ENCODE measurements around the gene PLCD4.

The PLCD4 gene

DNA sequence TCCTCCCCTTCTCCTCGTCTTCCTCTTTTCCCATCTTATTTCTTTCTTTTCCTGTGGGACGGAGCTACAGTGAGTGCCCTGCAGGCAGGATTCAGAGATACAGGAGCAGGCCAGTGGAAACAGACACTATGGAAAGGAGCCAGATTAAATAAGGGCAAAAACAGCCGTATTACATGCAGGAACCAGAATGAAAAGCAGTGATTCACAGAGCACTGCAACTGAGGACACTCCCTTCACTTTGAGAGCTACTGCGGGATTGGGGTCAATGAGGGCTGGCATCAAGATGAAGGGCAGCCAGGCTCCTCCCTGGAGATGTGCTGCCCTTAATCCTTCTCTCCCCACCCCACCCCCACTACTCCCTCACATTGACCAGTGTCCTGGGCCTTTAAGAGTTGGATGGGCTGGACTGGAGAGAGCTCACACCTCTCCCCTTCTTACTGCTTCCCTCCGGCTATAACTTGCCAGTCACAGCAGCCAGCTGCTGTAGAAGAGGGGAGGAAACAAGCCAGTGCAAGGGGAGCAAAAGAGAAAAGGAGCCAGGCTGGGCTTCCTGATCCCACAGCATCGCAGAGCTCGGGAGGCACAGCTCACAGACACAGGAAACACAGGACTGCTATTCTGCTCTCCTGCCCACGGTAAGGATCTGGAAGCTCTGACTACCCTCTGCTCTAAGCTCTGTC, at the start of gene PLCD4:
TSS of gene PLCD4 (plus strand) at position 464 of the 680 bp plus-strand sequence. CDS start 7,841 bp downstream, outside the sequence.
- peak; percentile 51 for DNase-seq

DNA sequence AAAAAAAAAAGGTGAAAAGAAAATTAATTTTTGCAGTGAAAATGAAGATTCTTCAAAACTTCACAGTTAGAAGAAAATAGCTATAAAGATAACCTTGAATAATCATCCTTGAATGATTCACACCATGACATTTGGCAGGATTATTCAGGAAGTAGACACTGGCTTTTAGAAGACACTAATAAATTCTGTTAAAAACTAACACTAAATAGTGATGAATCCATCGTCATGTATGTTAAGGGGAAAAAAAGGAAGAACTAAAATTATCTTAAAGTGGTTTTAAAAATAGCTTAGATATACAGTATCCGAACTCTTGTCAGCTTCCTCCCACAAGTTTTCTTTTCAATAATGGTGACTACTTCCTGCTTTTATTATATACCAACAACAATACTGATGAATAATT, 49.8 kb upstream of the PLCD4 start:
- DNase-seq = no peak

DNA sequence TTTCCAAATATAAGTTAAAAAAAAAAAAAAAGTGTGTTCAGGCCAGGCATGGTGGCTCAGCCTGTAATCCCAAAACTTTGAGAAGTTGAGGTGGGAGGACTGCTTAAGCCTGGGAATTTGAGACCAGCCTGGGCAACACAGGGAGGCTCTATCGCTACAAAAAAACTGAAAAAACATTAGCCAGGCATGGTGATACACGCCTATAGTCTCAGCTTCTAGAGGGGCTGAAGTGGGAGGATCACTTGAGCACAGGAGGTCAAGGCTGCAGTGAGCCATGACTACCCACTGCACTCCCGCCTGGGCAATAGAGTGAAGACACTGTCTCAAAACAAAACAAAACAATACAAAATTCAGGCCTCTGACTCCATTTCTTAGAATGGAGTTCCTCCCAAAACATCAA, 48.7 kb upstream of the PLCD4 start:
- DNase-seq = no peak

DNA sequence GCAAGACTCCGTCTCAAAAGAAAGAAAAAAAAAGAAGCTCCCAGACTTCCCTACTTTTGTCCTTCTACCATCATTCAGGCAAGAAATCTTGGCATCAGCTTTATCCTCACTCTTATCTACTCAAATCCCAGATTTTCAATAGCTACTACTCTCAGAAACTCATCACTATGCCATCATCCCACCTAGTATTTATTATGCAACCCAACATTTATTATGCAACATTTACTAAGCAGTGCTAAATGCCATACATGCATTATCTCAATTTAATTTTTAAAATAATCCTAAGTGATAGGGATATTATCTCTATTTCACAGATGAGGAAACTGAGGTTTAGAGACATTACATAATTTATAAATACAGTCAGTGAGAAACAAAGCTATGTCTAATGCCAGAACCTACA, 43.6 kb upstream of the PLCD4 start:
- DNase-seq = no peak

DNA sequence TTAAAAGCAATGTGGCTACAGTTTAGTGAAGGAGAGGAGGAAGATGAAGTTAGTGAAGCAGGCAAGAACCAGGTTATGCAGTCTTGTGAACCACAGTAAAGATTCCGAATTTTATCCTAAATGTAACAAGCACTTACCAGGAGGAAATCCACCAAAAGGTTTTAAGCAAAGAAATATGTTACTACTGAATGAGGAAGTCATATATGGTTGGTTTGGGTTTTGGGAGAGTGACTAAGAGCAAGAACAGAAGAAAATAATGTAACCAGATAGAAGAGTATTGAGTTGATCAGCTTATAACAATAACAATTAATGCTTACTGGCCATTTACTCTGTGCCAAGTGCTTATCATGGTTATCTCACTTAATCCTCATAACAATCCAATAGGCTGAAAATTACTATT, 41.4 kb upstream of the PLCD4 start:
- no peak for DNase-seq

DNA sequence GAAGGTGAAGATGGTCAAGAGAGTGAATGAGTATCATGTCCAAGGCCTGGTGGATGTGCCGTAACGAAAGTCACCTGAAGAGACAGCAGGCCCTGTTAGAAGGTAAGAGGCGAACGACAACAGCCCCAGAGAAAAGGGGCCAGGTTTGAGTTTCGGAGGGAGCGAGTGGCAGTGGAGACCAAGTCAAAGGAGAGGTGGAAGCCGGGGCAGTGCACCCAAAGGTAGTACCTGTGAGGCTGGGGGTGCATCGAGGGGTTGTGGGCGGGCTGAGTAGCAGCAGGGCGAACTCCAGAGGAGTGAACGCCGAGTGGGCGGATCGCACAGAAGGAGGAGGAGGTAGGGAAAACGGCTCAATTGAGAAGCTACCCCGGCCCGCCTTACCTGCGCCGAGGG, 39.9 kb upstream of the PLCD4 start:
- peak; percentile 73 for DNase-seq

DNA sequence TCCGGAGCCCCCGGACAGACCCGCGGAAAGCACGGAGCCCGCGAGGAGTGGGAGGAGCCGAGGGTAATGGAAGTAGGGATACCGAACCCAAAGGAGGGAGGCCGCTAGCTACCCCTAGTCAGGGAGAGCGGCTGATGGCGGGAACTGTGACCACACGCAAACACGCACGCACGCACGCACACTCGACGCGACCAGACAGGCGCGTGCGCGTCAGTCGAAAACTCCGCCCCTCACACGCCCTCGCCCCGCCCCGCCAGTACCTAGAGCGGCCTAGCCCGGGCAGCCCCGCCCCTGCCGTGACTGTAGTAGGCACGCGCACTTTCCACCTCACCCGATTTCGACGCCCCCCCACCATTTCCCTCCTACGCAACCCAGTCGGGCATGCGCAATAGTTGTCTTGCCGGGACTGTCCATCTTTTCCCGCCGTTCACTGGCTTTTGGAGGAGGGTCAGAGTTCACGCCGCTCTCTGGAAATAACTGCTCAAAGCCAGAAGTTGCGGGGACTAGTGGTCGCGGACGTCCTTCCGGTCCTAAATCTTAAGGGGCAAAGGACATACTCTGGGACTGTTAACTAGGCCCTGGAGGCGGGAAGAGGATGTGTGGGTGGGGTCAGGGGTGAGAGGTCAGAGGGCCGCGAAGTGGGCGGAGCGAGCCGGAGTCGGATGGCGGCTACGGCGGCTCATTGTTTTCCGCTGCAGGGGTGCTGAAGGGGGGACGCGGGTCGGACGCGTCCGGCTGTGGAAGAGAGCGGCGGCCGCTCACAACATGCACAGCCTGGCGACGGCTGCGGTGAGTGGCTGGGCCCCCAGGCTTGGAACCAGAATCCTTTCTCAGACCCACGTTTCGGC, 39.3 kb upstream of the PLCD4 start, which contains the start of the genes CNOT9 and USP37:
TSS of gene CNOT9 (plus strand) at position 650 of the 848 bp plus-strand sequence. CDS start at position 766, 116 bp downstream.
TSS of gene USP37 (minus strand) at position 162 of the 848 bp plus-strand sequence. CDS start 9,698 bp downstream, outside the sequence.
- DNase-seq = peak; percentile 98

DNA sequence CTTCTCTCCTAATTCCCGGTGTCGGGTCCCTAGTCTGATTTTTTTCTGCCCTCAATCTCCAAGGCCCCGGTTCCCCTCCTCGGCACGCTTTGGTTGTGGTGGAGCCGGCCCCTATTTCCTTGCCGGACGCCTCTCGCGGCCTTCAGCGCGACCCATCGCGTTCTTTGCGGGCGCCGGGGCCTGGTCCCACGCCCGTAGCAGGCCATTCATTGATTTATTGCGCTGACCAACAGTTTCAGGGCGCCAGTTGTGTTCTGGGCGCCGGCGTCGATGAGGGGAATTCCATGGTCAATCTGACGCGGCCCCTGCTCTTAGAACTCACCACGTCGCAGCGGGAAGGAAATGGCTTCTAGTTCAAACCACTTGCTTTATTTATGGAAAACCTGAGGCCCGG, 38.7 kb upstream of the PLCD4 start:
- peak; percentile 11 for DNase-seq

DNA sequence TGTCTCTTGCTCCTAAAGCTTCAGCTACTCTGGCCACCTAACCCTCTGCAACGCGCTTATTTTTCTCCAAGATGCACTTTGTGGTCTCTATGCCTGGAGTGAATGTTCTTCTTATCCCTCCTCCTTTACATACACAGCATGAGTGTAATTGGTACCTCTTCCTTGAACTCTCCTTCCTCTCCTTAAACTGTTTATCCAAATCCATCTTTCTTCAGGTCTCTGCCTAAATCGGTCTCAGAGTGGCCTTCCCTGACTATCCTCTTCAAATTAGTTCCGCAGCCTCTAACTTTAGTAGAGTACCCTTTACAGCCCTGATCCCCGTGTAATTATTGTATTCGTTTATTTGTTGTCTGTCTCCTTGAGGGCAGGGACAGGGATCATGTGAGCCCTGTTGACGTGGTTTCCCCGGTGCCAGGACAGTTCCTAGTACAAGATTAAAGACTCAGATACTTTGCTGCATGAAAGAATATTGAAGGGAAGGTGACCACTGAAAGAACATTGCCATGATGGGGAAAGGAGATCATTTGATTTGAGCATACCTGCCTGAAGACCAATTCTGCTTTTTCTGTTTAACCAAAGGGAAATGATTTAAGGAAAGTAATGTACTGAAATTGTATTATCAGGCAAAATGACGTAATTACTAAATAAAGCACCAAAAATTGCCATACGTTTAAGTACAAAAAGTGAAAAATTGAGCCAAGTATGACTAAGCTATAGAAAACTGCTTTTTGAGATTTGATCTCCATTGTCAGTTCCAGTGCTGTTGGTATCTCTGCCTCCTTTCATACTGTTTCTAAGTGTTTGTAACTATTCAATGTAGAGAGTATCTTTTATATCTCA, 37.8 kb upstream of the PLCD4 start:
- DNase-seq = no peak

DNA sequence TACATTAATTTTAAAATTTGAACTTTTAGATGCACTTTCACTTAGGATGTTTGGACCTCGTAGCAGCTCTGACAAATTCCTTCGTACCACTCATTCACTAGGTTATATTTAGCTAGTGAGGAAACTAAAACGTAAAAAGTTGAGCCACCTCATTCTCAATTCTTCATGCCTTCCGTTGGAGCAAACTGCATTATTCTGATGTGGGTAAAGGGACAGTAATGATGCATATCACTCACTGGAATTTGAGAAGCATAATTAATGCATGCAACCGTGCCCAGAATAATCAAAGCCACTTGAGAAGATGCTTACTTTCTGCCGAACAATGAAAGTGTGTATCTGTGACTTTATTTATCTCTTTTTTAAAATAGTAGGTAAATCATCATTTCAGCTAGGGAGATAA, 36.8 kb upstream of the PLCD4 start:
- DNase-seq = no peak

DNA sequence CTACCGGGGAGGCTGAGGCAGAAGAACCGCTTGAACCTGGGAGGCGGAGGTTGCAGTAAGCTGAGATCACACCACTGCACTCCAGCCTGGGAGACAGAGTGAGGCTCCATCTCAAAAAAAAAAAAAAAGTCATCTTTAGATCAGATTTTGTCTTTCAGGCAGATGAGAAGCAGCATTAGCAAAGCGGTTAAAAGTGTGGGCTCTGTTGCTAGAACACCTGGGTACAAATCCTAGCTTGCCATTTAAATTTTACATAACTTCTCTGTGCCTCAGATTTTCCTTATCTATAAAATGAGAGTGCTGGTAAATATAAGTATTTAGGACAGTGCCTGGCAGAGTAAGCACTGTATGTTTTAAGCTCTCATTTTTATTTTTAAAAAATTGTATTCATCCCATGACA, 30.8 kb upstream of the PLCD4 start:
- no peak for DNase-seq

DNA sequence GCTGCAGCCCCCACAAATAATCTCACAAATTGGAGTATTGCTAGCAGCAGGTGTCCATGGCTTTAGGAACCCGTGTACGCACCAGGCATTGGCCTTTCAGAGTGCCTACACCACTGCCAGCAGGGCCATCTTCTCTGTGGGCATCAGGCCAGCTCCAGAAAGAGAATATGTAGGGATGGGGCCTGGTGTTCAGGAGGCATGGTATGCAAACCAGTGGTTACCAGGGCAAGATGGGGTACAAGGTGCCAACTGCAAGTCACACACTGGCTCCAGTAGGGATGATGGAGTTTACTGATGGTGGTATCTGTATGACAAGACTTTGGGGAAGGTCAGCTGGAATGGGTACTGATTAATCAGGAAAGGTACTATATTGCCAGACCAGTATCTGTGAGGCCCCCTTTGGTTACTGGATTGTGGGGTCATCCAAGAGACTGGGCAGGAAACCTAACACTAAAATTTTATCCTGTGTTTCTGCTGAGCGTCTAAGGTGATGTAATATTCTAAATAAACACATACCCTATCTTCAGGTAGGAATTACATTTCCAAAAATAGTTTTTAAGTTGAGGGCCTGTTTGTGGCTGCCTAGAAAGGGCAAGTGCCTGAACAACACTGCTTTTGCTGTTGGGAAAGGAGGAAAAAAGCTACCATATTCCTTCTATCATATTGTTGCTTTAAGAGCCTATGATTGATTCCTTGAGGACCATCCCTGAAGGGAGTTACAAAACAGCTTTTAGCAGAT, 30.0 kb upstream of the PLCD4 start:
- DNase-seq = no peak

DNA sequence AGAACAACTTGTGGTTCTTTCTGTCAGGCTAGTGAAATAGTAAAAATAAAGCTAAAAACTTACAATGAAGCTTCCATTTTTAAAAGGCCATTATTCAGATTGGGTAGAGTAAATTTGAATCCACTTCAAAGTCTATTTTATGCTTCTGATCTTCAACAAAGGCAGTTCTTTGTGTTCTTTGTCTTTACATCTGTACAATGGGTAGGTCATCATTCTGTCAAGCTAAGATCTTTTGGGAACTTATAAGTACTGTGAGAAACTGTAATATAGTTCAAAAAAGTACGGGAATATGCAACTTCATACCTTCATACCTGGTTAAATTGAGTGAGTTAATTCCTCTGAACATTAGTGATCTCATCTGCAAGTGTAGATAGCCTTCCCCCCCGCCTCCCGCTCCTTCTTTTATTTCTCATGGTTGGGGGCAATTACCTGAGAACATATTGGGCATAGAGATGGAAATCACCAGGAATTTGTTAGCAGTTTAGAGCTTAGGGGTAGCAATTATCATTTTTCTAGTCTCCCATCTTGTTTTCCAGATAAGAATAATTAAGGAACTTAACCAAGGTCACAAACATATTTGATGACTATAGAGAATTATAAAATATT, 29.3 kb upstream of the PLCD4 start:
- DNase-seq = no peak

DNA sequence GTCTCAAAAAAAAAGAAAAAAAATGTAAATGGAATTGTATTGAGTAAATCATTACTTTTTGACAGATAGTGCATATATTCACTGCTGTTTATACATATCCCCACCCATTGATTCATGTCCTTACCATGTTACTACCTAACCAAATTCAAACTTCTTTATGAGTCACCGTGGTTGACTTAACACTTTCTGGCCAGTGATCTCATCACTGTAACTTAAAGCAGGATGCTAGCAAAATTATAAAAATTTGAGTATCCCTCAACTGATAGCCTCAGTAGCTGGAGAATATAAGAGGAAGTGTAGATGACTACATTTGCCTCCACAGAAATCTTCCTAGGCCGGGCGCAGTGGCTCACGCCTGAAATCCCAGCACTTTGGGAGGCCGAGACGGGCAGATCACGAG, 25.6 kb upstream of the PLCD4 start:
- no peak for DNase-seq

DNA sequence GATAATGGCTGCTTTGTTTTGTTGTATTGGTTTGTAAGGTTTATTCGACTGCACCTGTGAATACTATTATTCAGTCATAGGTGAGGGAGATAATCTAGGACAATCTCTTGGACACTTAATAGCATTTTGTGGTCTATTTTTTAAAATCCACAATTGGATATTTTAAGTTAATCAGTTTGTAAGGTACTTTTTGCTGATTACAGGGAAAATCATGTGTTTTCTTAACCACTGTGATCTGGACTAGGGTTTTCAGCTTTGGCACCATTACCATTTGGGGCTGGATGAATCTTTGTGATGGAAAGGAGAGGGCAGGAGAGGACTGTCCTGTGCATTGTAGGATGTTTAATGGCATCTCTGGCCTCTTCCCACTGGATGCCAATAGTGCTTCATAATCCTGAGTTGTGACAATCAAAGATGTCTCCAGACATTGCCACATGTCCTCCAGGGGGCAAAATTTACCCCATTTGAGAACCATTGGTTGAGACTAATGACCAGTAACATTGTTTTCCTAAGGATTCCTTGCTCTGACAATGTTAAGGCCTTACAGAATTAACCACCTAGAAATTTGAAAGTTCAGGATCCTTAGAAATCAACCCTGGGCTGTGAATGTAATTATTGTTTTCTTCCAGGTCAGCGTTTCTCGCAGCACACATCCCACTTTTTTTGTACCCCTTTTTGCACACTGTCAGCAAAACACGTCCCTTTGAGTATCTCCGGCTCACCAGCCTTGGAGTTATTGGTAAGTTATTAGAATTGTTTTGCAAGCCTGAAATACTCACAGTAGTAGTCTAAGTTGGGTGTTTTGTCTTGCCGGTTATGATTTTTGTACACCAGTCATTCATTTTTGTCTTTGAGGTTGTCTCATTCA, 23.5 kb upstream of the PLCD4 start:
- no peak for DNase-seq

DNA sequence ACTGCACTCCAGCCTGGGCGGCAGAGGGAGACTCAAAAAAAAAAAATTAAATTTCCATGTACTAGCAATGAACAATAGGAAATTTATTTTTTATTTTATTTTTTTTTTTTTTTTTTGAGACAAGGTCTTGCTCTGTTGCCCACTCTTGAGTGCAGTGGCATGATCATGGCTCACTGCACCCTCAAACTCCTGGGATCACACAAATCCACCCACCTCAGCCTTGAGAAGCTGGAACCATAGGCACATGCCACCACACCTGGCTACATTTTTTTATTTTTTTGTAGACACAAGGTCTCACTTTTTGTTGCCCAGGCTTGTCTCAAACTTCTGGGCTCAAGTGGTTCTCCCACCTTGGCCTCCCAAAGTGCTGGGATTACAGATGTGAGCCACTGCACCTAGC, 22.2 kb upstream of the PLCD4 start:
- no peak for DNase-seq

DNA sequence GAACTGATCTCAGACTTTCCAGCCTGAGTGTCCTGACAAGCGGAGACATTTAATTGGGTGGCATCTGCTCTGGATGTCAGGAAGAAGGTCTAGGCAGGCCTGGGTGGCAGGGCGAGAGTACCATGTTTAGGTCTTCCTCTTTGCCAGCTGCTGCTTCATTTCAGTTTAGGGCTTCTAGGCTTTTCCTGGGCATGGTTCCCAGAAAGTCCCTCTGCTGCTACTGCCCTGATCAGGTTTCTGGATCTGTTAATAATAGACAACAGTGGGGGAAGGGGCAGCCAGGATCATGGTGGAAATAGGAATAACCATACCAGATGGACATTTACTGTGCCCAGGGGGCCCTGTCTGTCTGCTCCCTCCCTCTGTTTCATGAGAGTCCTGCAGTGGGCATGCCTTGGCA, 2.3 kb upstream of the PLCD4 start:
- DNase-seq = peak; percentile 98

DNA sequence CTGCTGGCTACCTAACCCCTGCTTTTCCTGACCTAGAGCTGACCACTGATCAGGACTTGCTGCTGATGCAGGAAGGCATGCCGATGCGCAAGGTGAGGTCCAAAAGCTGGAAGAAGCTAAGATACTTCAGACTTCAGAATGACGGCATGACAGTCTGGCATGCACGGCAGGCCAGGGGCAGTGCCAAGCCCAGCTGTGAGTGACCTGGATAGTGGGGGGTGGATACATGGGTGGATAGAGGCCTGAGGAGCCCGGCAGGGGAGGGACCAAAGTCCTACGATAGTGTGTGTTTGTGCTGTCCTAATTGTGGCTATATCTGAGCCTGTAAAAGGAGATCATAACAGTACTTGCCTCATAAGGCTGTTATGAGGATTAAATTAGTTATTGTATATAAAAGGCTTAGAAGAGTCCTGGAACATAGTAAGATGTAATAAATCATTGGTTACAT, 8.2 kb downstream of the PLCD4 start:
- DNase-seq = no peak

DNA sequence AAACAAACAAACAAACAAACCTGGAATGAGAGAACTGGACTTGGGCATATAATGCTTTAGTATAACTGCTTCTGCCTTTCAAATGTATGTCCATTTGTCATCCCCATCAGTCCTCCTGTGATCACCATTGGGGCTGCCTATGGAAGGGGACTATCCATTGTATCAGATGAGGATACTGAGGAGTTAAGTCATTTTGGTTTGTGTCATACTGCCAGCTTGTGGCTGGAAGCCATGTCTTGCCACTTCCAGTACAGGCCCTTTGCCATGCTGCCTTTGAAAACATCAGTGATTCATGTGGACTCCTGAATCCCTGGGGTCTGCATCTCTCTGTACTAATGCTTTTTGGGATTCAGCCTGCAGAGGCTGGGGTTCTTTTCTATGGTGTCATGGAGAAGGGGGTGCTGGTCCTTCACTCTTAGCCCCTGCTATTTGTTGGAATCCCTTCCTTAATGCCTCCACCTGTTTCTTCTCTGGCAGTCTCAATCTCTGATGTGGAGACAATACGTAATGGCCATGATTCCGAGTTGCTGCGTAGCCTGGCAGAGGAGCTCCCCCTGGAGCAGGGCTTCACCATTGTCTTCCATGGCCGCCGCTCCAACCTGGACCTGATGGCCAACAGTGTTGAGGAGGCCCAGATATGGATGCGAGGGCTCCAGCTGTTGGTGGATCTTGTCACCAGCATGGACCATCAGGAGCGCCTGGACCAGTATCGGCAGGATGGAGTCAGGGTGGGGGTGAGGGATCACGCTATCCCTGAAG, 10.6 kb downstream of the PLCD4 start:
- peak; percentile 34 for DNase-seq

DNA sequence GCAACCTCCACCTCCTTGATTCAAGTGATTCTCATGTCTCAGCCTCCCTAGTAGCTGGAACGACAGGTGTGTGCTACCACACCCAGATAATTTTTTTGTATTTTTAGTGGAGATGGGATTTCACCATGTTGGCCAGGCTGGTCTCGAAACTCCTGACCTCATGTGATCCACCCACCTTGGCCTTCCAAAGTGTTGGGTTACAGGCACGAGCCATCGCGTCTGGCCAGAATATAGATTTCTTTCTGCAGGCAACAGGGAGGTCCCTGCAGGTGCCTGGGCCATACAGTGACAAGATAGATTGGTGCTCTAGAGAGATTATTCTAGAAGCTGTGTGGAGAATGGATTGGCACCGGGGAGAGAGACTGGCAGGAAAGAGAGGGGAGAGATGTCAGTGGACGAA, 13.3 kb downstream of the PLCD4 start:
- no peak for DNase-seq

All from NCI-H1694 treated with DMSO at 0.1 percent for 48 hours (cell line).